Smooth muscle cell (in vitro differentiated cells): ENCODE measurements around the gene KHDC4. TPM values are rescaled to one million over a fixed set of nuclear protein-coding genes. Genes with fewer than 3 reads are reported as not detected.

Source experiments
- DNase-seq: peaks from one replicate; lab custom pipeline; 2025; ENCODE audit not compliant: unreplicated experiment; lab: John Stamatoyannopoulos, UW
- H2AFZ ChIP-seq: fragments of 200-600 bp; sonication (generic); 2 replicates; pipeline ENCODE4 v1.6.0; 2016; ENCODE audit warnings: antibody characterized with exemption, low read depth, mild to moderate bottlenecking
- H3F3A ChIP-seq: fragments of 200-600 bp; sonication (generic); 2 replicates; pipeline ENCODE4 v1.6.0; 2017; ENCODE audit warnings: antibody characterized with exemption, low read depth
- H3K27ac ChIP-seq: fragments of 200-600 bp; sonication (generic); 2 replicates; pipeline ENCODE4 v1.5.1; 2016; ENCODE audit warnings: low read depth, mild to moderate bottlenecking
- H3K27me3 ChIP-seq: fragments of 200-600 bp; sonication (generic); 2 replicates; pipeline ENCODE4 v1.6.1; 2016; ENCODE audit warnings: low read depth, mild to moderate bottlenecking
- H3K36me3 ChIP-seq: fragments of 200-600 bp; sonication (generic); 2 replicates; pipeline ENCODE4 v1.5.1; 2016; ENCODE audit warnings: low read depth
- H3K4me1 ChIP-seq: fragments of 200-600 bp; sonication (generic); 2 replicates; pipeline ENCODE4 v1.5.1; 2016; ENCODE audit warnings: low read depth
- H3K4me2 ChIP-seq: fragments of 200-600 bp; sonication (generic); 2 replicates; pipeline ENCODE4 v1.6.0; 2016; ENCODE audit warnings: mild to moderate bottlenecking
- H3K4me3 ChIP-seq: fragments of 200-600 bp; sonication (generic); 2 replicates; pipeline ENCODE4 v1.5.1; 2016; ENCODE audit warnings: mild to moderate bottlenecking
- H3K79me2 ChIP-seq: fragments of 200-600 bp; sonication (generic); 2 replicates; pipeline ENCODE4 v1.6.0; 2016; ENCODE audit warnings: low read depth, mild to moderate bottlenecking
- H3K9ac ChIP-seq: fragments of 200-600 bp; sonication (generic); 2 replicates; pipeline ENCODE4 v1.6.0; 2016; ENCODE audit warnings: low read depth
- H3K9me3 ChIP-seq: fragments of 200-600 bp; sonication (generic); replicated peaks from 2 replicates; pipeline ENCODE4 v1.5.1; 2016; ENCODE audit warnings: low read depth
- H4K20me1 ChIP-seq: fragments of 200-600 bp; sonication (generic); 2 replicates; pipeline ENCODE4 v1.6.0; 2016; ENCODE audit warnings: low read depth
- CTCF ChIP-seq: fragments of 200-600 bp; sonication (generic); IDR thresholded peaks from 2 replicates; pipeline ENCODE4 v1.5.1; 2017; ENCODE audit warnings: borderline replicate concordance, mild to moderate bottlenecking, antibody characterized with exemption; ENCODE audit not compliant: insufficient read depth, poor library complexity, severe bottlenecking
- WGBS: methylation state at CpG from one replicate; pipeline ENCODE4 v1.1.7; 2016; ENCODE audit warnings: low lambda C conversion rate; 5-methylcytosine and 5-hydroxymethylcytosine counted together
- polyA plus RNA-seq: library from polyadenylated mRNA; unstranded; fragments of >200 nt; fragmentation: Nextera tagmentation; extraction: Ambion mirVana; gene quantifications from 2 replicates; pipeline ENCODE4 v1.2.1, GENCODE V29; 2016
- total RNA-seq: library from RNA; depleted of rRNA; stranded (reverse); fragments of >200 nt; gene quantifications from 2 replicates; pipeline ENCODE4 v1.2.3, GENCODE V29; 2014

The KHDC4 gene
- total and polyA plus RNA-seq, 2 experiments from 2014 or later = 14.9 to 41.7 TPM

GRCh38 chr1:155961937-155962336 lies 27.7 kb upstream of the KHDC4 start:
- Histone ChIP-seq H3K4me2 (no peak overlapping the region), H3K27me3 (no peaks in the 10 kb centered on the region), H3K36me3 (peaks cover 6% of the 10 kb centered on the region), H2AFZ (no peak overlapping the region), H3K27ac (peak overlapping the region; percentile 53), H3K4me1 (peaks cover 4% of the 10 kb centered on the region), H3K4me3 (no peak overlapping the region), H3K79me2 (peaks cover 15% of the 10 kb centered on the region), H3K9ac (no peak overlapping the region), H4K20me1 (peaks cover 59% of the 10 kb centered on the region), H3F3A (no peaks in the 10 kb centered on the region), H3K9me3 (no peaks in the 10 kb centered on the region)
- whole genome bisulfite sequencing = 40% methylated on average over 14 of the region's 14 CpGs
- no peak for DNase-seq
- peak; percentile 16 for TF ChIP-seq CTCF

DNA sequence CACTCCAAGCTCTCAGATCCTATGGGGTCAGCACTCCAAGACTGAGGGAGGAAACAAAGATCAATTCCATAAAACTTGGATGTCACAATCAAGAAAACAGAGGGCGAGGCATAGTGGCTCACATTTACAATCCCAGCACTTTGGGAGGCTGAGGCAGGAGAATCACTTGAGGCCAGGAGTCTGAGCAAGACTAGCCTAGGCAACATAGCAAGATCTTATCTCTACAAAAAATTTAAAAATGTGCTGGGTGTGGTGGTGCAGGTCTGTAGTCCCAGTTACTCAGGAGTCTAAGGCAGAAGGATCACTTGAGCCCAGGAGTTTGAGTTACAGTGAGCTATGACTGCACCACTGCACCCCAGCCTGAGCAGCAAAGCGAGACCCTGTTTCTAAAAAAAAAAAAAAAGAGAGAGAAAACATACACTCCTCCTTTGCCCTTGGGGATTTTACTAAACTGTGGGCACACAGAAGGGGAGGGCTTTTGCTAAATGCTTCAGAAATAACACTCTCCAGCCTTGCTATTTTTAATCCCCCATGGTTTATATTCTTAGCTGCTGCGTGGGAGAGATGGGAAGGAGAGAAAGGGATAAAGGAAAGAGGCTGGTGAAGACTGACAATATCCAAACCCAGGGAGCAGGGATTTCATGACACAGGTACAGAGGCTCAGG lies 26.0 kb upstream of the KHDC4 start:
- no peaks in the 10 kb centered on the region for H3K27me3 ChIP-seq
- peak overlapping the region; percentile 36 for H3K4me2 ChIP-seq
- peak overlapping the region; percentile 65 for H3K27ac ChIP-seq
- H3K4me3 ChIP-seq = no peak overlapping the region
- DNase-seq = no peak
- 64% methylated on average over 3 of the region's 3 CpGs for WGBS
- no peak overlapping the region for H2AFZ ChIP-seq
- H3K4me1 ChIP-seq = peaks cover 4% of the 10 kb centered on the region
- H3K36me3 ChIP-seq = peaks cover 8% of the 10 kb centered on the region
- peaks cover 44% of the 10 kb centered on the region for H4K20me1 ChIP-seq
- no peak for TF ChIP-seq CTCF
- no peak overlapping the region for H3K9ac ChIP-seq
- H3F3A ChIP-seq = no peaks in the 10 kb centered on the region
- H3K9me3 ChIP-seq = no peaks in the 10 kb centered on the region
- peaks cover 7% of the 10 kb centered on the region for H3K79me2 ChIP-seq

DNA sequence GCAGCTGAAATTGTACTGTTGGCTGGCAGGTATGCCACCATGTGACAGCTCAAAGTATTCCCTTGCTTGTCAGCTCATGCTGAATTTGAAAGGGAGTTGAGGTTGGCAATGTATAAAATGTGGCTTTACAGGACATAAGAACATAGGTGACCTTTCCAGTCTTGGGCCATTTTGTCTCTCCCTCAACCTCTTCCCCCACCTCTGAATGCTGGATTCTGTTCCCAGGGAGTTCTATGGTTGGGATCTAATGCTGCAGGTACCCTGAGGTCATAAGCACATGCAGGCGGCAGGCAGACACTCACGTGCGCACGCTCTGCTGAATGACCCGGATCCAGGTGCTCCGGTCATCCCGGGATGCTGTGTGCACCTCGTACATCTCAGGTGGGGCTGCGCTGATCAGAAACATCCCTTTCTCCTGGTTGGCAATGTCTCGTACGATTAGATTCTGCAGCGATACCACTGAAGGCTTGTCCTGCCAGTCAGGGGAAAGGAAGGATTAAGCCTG lies 23.2 kb upstream of the KHDC4 start:
- no peak overlapping the region for H3K4me2 ChIP-seq
- no peak overlapping the region for H3K9ac ChIP-seq
- H3K4me3 ChIP-seq = no peak overlapping the region
- peaks cover 15% of the 10 kb centered on the region for H3K36me3 ChIP-seq
- H4K20me1 ChIP-seq = peaks cover 37% of the 10 kb centered on the region
- peaks cover 4% of the 10 kb centered on the region for H3K79me2 ChIP-seq
- H3F3A ChIP-seq = no peaks in the 10 kb centered on the region
- H3K27me3 ChIP-seq = no peaks in the 10 kb centered on the region
- no peak for DNase-seq
- no peak overlapping the region for H2AFZ ChIP-seq
- no peaks in the 10 kb centered on the region for H3K9me3 ChIP-seq
- WGBS = 98% methylated on average over 12 of the region's 12 CpGs
- H3K27ac ChIP-seq = no peak overlapping the region
- H3K4me1 ChIP-seq = peaks cover 4% of the 10 kb centered on the region
- TF ChIP-seq CTCF = no peak

GRCh38 chr1:155954645-155955044 lies 20.4 kb upstream of the KHDC4 start:
- no peaks in the 10 kb centered on the region for H3K9me3 ChIP-seq
- H3K36me3 ChIP-seq = peaks cover 15% of the 10 kb centered on the region
- WGBS = 96% methylated on average over 3 of the region's 3 CpGs
- H3F3A ChIP-seq = peaks cover 4% of the 10 kb centered on the region
- no peak overlapping the region for H3K4me2 ChIP-seq
- H3K79me2 ChIP-seq = no peaks in the 10 kb centered on the region
- H4K20me1 ChIP-seq = peaks cover 15% of the 10 kb centered on the region
- H3K9ac ChIP-seq = no peak overlapping the region
- H3K27me3 ChIP-seq = no peaks in the 10 kb centered on the region
- no peak for DNase-seq
- H2AFZ ChIP-seq = no peak overlapping the region
- TF ChIP-seq CTCF = no peak
- H3K4me3 ChIP-seq = no peak overlapping the region
- no peaks in the 10 kb centered on the region for H3K4me1 ChIP-seq
- no peak overlapping the region for H3K27ac ChIP-seq
